ENCODE data around the gene ZNF341.
"Not testable (repeated sequence)": the region's sequence is repeated elsewhere in the genome, so short reads cannot be mapped to it uniquely, and the experiment has no call there.

Gene ZNF341

DNA sequence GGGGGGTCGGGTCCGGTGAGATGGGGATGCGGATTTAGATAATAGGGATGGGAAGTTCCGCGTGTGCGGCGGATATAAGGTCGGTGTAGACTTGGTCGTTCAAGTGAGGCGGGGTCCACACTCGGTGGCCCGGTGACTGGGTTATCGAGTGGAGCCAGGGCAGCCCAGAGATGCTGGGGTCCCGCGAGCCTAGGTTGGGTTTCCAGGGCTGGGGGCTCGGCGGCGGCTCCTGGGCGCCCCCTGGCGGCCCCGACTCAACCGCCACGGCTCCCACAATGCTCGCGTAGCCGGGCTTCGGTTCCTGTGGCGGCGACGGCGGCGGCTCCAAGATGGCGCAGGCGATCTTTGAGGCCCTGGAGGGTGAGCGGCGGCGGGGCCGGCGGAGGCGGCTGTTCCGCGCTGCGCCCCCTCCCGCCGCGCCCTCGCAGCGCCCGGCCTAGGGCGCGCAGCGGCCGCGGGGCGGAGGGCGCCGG, at the start of gene ZNF341:
ZNF341 (plus strand) TSS at position 304 of the 473 bp plus-strand sequence; CDS start at position 330, 26 bp downstream.
- peak; percentile 70 for DNase-seq (ENCODE audit: low read depth)

DNA sequence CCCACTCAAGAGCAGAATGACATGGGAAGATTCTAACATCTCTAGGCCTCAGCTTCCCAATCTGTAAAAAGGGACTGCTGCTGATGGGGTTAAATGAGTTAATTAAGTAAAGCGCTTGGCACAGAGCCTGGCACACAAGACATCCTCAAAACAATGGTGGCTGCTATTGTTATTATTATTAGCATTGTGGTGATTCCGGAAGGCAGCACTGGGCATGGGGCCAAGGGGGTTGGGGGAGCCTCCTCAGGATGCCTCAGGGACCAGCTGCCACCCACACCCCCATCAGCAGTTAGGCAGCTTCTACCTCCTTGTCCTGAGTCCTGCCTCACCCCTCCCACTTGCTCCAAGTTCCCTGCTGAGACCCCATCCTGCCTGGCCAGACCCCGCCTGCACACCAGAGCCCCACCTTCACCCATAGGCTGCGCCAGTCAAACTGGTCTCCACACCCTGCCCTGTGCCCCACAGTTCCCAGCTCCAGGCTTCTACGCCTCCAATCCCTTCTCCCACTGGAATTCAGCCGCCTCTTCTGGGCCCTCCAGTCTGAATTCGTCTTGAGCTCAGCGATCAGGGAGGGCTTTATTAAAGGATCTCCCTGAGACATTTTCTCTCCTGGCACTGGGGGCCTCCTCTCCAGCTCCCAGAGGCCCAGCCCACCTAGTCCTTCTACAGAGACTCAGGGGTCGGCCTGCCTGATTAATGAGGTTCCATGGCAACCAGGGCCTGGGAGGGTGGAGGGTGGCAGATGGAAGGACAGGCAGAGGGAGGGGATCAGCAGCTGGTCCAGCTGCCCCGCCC, 47.1 kb upstream of the ZNF341 start:
- no peak for DNase-seq (ENCODE audit: low read depth)

DNA sequence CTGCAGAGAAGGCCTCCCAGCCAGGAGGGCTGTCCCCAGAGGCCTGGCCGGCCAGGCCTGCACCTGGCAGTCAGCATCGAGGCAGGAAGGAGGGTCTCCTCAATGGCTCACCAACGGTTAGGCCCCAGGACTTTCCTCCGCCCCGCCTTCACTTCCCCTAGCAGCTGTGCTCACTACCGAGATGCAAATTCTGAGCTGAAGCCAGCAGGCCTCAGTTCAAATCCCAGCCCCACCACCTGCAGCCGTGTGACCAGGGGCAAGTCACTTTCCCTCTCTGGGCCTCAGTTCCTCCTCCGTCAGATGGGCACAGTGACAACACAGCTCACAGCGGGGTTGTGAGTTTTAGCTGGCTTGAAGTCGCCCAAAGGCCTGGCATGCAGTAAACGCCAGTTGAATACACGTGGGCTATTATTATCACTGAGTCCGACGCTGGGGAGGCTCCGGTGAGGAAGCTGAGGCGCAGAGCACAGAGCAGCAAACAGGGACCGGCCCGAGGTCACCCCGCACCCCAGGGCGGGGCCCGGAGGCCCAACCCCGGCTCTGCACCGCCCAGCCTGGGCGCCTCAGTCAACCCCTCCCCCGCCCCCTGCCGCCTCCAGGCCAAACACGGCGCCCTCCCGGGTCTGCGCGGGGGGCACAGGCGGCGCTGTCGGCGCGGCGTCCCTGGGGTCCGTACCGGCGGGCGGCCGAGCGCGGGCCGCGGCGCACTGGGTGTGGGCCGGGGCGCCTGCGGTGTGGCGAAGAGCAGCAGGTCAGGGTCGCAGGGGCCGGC, 46.3 kb upstream of the ZNF341 start:
- DNase-seq (ENCODE audit: low read depth) = no peak

DNA sequence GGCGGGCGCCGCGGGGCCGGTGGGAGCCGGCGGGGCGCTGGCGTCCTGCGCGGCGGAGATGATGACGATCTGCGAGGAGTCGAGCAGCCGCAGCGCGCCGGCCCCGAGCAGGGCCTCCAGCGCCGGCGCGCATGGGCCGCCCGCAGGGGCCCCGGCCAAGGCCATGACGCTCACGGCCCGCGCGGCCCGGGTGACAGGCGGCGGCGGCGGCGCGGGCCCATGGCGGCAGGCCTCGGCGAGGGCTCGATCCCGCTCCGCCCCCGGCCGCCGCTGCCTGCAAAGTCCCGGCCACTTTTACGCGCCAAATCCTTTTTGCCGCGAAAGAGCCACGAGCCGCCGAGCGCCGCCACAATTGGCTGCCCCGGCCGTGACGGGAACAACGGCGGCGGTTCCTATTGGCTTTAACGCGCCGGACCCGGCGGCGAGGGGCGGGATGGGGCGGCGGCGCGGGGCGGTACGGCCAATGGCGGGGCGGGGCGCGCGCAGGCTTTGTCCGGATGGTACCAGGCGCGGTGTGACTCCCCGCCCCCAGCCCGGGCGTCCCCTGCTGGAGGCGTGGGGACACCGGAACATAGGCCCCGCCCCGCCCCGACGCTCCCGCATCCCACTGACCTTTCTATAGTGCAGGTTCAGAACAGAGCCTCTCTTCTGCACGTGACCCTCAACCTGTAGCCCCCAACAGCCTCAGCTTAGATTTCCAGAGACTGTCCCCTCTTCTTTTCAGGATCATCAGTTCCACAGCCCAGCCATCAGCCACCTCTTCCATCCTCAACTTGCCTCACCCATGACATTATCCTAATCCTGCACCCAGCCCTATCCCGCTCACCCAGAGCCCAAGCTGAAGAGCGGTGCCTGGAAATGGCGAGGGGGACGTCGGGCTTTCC, 45.5 kb upstream of the ZNF341 start, which contains the start of gene E2F1:
E2F1 (minus strand) TSS at position 286 of the 884 bp plus-strand sequence; CDS start at position 165, 121 bp downstream.
- DNase-seq (ENCODE audit: low read depth) = peak; percentile 88

DNA sequence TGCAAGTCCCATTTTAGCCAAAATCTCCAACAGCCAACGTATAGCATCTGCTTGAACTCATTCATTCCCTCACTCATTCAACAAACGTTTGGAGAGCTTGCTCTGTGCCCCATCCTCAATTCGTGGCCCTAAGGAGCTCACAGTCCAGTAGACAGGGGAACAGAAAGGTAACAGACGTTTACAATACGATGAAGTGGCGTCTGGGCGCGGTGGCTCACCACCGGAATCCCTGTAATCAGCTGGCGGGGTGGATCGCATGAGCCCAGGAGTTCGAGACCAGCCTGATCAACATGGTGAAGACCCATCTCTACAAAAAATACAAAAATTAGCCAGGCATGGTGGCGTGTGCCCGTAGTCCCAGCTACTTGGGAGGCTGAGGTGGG, 44.8 kb upstream of the ZNF341 start:
- no peak for DNase-seq (ENCODE audit: low read depth)

DNA sequence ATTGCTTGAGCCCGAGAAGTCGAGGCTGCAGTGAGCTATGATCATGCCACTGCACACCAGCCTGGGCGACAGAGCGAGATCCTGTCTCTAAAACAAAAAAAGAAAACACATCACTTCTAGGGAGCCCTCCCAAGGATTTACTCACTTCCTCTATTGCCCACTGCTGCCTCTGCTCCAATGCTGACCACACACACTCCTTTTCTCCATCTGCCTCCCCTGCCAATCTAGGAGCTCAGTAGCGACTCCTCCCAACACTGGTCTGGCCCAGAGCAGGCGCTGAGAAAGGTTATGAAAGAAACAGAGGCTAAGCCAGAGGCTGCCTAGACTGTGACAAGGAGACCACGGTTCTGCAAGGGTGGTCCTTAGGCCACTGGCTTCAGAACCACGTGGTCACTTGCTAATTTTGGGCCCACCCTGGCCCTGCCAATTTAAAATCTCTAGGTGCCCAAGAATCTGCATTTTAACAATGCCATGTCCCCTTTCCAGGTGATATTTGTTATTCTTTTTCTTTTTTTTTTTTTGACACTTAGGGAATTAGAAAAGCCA, 44.4 kb upstream of the ZNF341 start:
- no peak for DNase-seq (ENCODE audit: low read depth)

DNA sequence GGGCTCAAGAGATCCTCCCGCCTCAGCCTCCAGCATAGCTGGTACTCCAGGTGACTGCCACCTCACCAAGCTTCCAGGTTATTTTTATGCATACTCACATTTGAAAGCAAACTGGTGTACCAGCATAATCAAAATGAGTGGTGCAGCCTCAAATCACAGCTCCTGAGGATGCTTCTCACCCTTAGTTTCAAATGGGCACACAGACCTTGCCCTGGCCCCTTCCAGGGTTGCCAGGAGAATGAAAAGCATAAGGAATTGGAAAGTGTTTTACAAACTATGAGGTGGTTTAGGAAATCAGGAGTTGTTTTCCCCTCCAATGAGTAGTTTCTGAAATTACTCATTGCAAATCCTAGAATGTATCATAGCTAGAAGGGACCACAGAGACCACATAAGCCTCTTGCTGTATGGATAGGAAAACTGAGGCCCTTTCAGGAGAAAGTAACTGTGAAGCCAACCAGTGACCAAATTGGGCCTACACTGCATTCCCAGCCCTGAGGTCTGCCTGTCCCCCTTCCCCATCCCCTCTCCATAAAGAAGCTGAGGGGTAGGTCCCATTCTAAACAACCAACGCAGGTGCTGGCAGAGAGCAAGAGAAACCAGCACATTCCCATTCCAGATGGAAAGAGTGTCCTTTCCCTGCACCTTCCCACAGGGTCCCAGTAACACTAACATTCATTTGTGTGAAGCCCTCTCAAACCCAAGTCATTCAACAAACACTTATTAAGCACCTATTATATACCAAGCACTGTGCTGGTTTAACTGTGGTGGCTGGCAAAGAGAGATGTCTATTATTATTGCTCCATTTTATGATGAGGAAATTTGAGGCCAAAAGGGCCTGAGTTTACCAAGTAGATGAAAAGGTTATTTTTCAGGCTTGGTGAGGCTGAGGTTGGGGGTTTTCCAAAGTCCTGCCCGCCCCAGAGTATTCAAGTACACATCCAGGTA, 43.5 kb upstream of the ZNF341 start:
- no peak for DNase-seq (ENCODE audit: low read depth)

DNA sequence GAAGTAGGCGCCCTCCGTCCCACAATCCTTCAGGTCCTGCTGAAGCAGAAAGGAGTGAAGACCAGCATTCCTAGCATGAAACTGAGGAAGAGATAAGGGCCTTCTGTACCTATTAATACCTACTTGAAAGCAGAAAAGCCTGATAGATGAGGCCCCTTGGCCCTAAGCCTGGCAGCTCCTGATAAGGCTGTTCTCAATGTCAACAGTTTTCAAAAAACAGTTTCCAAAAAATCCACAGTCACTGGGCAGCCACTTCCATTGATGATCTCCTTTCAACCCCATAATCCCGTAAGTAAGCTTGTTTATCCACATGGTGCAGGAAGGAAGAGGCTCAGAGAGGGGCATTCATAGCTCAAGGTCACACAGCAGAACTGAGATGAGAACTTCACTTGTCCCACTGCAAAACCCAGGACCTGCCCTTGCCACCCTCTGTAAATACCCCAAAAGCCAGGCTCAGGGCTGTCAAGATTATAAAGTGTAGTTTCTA, 42.8 kb upstream of the ZNF341 start:
- DNase-seq (ENCODE audit: low read depth) = no peak

DNA sequence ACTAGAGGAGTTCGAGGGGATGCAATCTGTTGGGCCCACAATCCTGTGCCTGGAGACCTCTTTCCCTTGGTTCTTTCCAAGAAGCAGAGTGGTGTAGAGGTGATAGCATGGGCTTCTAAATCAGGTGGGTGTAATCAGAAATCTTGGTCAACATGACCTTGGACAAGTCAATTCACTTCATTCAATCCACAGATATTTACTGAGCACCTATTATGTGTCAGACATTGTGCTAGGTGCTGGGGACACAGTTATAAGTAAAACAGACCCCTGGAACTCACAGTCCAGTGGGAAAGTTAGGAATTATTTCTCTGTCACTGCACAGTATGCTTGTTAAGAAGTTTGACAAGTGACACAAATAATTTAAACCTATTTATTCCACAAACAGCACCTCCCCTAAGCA, 42.3 kb upstream of the ZNF341 start:
- no peak for DNase-seq (ENCODE audit: low read depth)

DNA sequence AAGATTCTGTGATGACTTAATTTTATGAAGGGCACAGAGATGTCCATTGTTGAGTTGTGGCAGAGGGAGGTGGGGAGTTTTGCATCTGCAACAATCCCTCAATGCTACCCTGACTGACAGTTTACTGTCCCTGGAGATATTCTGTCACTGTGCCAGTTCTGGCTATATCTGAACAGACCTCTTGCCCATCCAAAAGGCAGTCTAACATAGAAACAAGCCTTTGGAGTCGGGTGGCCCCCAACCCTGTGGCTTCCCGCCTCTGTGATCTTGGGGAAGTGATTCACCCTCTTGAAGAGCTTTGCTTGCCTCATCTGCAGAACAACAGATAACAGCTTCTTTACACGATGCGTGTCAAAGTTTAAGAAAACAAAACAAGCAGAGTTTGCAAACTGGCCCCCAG, 41.8 kb upstream of the ZNF341 start:
- DNase-seq (ENCODE audit: low read depth) = no peak

DNA sequence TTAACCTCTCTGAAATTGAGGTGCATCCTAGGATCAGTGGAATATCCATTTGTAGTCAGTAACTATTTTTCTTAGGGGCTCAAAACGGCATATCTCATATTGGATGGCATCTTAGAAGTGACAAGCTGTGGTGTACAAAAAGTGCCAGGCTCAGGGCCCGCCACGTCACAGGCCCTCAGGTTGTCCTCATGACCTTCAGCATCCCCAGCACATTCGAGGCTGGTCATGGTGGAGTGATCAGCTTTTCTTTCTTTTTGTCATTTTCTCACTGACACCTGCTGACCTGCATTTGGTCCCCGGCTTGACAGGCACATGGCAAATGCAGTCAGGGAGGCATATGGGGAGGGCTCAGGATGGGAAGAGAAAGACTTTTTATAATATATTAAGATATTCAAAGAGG, 38.5 kb upstream of the ZNF341 start:
- DNase-seq (ENCODE audit: low read depth) = no peak

DNA sequence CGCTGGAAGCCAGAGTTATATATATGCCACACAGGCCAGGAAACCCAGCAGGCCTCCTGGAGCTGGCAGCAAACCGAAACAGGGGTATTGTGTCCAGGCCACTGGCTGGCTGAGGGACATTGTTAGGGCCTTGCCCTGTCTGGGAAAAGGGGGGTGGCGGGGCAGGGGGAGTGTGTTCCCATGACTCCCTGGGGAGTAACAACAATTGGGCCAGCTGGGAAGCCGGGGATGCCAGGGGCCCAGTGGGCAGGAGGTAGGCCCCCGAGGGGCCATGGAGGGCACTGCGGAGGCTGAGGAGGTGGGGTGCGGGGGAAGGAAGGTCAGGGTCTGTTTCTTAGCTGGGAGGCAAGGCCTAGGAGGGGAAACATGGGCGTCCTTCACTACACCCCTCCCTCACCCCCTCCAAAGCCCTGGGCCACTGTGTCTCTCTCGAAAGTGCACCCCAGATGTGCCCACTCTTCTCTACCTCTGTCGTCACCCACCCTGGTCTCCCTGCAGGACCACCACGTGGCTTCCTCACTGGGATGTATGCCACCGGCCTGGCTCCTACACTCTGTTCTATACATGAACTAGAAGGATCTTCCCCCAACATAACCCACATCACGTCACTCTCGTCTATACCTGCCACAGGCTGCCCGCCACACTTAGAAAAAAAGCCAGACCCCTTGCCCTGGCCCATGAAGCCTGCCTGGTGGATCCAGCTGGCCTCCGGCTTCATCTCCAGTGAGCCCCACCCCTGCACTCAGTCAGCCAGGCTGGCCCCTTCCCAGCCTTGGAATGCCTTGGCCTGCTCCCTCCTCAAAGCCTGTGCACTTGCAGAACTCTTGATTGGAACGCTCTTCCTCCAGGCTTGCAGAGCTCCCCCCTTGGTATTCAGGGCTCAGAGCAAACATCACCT, 37.8 kb upstream of the ZNF341 start:
- DNase-seq (ENCODE audit: low read depth) = no peak

DNA sequence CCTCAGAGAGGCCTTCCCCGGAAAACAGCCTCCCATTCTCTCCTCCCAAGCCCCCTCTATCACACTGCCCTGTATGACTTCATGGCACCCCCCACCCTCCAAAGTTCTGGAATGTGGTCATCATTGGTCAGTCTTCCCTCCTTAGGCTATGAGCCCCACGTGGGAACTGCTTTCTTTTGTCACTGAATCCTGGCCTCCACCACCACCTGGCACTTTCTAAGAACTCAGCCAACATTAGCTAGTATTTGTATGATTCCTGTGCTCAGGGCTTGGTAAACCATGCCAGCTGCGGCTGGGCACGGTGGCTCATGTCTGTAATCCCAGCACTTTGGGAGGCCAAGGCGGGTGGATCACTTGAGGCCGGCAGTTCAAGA, 37.2 kb upstream of the ZNF341 start:
- DNase-seq (ENCODE audit: low read depth) = no peak

DNA sequence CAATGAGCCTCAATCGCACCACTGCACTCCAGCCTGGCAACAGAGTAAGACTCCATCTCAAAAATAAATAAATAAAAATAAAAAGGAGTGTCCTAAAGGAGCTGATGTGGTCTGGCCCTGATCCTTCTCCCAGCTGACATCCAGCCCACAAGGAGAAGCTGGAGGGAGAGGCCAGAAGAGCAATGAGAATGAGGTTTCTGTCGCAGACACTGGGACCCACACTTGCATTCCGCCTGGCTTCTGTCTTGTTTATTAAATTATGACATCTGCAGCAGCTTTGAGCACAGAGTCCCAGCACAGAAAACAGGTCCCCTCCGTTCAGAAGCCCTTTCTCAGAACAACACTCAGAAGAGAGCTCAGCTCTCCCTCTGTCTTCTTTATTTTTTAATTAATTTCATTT, 35.3 kb upstream of the ZNF341 start:
- DNase-seq (ENCODE audit: low read depth) = no peak

DNA sequence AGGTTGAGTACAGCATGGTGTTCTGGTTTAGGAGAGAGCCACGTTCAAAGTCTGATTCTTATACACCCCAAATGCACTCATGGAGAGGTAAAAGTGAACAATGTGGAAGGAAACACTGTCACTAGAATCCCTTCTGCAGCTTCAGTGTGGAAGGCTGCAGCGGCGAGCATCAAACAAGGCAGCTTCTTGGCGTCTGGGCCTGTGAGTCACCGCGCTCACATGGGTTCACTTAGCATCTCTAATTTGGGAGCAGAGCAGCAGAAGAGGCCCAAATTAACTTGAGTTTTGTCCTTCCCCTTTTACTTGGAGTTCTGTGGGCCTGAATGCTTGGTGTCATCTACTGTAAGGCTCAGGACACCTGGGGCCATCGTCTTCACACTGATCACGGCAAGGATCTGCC, 34.7 kb upstream of the ZNF341 start:
- no peak for DNase-seq (ENCODE audit: low read depth)

DNA sequence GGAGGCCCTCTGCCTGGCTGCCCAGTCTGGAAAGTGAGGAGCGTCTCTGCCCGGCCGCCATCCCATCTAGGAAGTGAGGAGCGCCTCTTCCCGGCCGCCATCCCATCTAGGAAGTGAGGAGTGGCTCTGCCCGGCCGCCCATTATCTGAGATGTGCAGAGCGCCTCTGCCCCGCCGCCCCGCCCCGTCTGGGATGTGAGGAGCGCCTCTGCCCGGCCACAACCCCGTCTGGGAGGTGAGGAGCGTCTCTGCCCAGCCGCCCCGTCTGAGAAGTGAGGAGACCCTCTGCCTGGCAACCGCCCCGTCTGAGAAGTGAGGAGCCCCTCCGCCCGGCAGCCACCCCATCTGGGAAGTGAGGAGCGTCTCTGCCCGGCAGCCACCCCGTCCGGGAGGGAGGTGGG, 32.8 kb upstream of the ZNF341 start:
- DNase-seq (ENCODE audit: low read depth) = not testable (repeated sequence)

DNA sequence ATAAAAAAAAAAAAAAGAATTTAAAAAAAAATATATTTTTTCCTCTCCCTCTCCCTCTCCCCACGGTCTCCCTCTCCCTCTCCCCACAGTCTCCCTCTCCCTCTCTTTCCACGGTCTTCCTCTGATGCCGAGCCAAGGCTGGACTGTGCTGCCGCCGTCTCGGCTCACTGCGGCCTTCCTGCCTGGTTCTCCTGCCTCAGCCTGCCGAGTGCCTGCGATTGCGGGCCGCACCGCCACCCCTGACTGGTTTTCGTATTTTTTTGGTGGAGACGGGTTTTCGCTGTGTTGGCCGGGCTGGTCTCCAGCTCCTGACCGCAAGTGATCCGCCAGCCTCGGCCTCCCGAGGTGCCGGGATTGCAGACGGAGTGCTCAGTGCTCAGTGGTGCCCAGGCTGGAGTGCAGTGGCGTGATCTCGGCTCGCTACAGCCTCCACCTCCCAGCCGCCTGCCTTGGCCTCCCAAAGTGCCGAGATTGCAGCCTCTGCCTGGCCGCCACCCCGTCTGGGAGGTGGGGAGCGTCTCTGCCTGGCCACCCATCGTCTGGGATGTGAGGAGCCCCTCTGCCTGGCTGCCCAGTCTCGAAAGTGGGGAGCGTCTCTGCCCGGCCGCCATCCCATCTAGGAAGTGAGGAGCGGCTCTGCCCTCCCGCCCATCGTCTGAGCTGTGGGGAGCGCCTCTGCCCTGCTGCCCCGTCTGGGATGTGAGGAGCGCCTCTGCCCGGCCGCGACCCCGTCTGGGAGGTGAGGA, 30.9 kb upstream of the ZNF341 start:
- not testable (repeated sequence) for DNase-seq (ENCODE audit: low read depth)

DNA sequence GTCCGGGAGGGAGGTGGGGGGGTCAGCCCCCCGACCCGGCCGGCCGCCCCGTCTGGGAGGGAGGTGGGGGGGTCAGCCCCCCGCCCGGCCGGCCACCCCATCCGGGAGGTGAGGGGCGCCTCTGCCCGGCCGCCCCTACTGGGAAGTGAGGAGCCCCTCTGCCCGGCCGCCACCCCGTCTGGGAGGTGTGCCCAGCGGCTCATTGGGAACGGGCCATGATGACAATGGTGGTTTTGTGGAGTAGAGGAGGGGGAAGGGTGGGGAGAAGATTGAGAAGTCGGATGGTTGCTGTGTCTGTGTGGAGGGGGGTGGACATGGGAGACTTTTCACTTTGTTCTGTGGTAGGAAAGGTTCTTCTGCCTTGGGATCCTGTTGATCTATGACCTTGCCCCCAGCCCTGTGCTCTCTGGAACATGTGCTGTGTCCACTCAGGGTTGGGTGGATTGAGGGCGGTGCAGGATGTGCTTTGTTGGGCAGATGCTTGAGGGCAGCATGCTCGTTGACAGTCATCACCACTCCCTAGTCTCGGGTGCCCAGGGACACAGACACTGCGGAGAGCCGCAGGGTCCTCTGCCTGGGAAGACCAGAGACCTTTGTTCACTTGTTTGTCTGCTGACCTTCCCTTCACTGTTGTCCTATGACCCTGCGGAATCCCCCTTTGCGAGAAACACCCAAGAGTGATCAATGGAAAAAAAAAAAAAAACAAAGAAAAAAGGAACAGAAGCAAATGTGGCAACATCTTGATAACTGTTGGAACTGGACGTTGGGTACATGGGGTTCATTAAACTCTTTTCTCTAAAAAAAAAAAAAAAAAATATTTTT, 30.0 kb upstream of the ZNF341 start:
- no peak for DNase-seq (ENCODE audit: low read depth)
